GM12874 (cell line): Measurements from ENCODE around the gene GINS1.

Experiments used
- TF ChIP-seq, protein P1 (sequence below): IDR thresholded peaks from 2 replicates; pipeline ENCODE4 v1.5.1; 2011; ENCODE audit warnings: low read depth, mild to moderate bottlenecking, control low read depth, low read length, moderate library complexity; ENCODE audit not compliant: insufficient read depth

Gene GINS1

GRCh38 chr20:25476106-25477013 is 68.9 kb downstream of the GINS1 start:
- TF ChIP-seq, protein P1, sequence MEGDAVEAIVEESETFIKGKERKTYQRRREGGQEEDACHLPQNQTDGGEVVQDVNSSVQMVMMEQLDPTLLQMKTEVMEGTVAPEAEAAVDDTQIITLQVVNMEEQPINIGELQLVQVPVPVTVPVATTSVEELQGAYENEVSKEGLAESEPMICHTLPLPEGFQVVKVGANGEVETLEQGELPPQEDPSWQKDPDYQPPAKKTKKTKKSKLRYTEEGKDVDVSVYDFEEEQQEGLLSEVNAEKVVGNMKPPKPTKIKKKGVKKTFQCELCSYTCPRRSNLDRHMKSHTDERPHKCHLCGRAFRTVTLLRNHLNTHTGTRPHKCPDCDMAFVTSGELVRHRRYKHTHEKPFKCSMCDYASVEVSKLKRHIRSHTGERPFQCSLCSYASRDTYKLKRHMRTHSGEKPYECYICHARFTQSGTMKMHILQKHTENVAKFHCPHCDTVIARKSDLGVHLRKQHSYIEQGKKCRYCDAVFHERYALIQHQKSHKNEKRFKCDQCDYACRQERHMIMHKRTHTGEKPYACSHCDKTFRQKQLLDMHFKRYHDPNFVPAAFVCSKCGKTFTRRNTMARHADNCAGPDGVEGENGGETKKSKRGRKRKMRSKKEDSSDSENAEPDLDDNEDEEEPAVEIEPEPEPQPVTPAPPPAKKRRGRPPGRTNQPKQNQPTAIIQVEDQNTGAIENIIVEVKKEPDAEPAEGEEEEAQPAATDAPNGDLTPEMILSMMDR = no peak

- TF ChIP-seq, protein P1 = no peak
Observed at GRCh38 chr20:25477014-25477882, 69.8 kb downstream of the GINS1 start.

- TF ChIP-seq, protein P1 = no peak
Observed at GRCh38 chr20:25478889-25479568, 71.6 kb downstream of the GINS1 start.

- TF ChIP-seq, protein P1 = no peak
Observed at GRCh38 chr20:25479638-25480037, 72.2 kb downstream of the GINS1 start.

GRCh38 chr20:25480156-25480555 is 72.7 kb downstream of the GINS1 start:
- TF ChIP-seq, protein P1 = no peak

GRCh38 chr20:25480797-25481196 is 73.3 kb downstream of the GINS1 start:
- TF ChIP-seq, protein P1 = no peak
